IMR-90 (cell line): ENCODE data around the gene NRP1. TPM values are rescaled to one million over a fixed set of nuclear protein-coding genes. Genes with fewer than 3 reads are reported as not detected.

ENCODE experiments used
- ATAC-seq: fragments of 200-7000 bp; cut with Tn5 transposase; 2 replicates; pipeline ENCODE4 v1.9.1; 2020; ENCODE audit warnings: low read depth, mild to moderate bottlenecking, moderate library complexity
- BruUV-seq: library from RNA; stranded (reverse); fragments of 400-500 nt; replicated peaks from 2 replicates; lab custom pipeline; 2021; lab: Mats Ljungman, UMichigan
- CTCF ChIA-PET: fragments of 300-600 bp; formaldehyde crosslinking; extraction: SDS; loops from one replicate; lab custom pipeline; 2021; ENCODE audit warnings: antibody characterized with exemption; lab: Yijun Ruan, JAX
- POLR2A ChIA-PET: fragments of 300-600 bp; sonication (Branson Sonifier 250); formaldehyde crosslinking; loops from one replicate; lab custom pipeline; 2022; ENCODE audit warnings: antibody characterized with exemption; ENCODE audit not compliant: unreplicated experiment; lab: Charles Lee
- DNase-seq: peaks from one replicate; pipeline ENCODE4 v3.0.0; 2013
- H2AFZ ChIP-seq: replicated peaks from 2 replicates; pipeline ENCODE3; 2013; ENCODE audit warnings: low read length, mild to moderate bottlenecking; ENCODE audit not compliant: poor library complexity
- H2AK5ac ChIP-seq: 2 replicates; pipeline ENCODE4 v1.6.1; 2013; ENCODE audit warnings: low read depth, low read length, inconsistent platforms
- H2AK9ac ChIP-seq: replicated peaks from 2 replicates; pipeline ENCODE3; 2013; ENCODE audit warnings: mild to moderate bottlenecking, low read depth, low read length, moderate library complexity; ENCODE audit not compliant: poor library complexity
- H2BK120ac ChIP-seq: 2 replicates; pipeline ENCODE4 v1.6.1; 2013; ENCODE audit warnings: low read depth, low read length, inconsistent platforms
- H2BK15ac ChIP-seq: 3 replicates; pipeline ENCODE4 v1.6.1; 2013; ENCODE audit warnings: low read depth, low read length, inconsistent platforms
- H2BK20ac ChIP-seq: 2 replicates; pipeline ENCODE4 v1.6.1; 2013; ENCODE audit warnings: low read depth, mild to moderate bottlenecking, inconsistent platforms, low read length, moderate library complexity
- H2BK5ac ChIP-seq: 2 replicates; pipeline ENCODE4 v1.6.1; 2013; ENCODE audit warnings: mild to moderate bottlenecking, low read depth, low read length, inconsistent platforms; ENCODE audit not compliant: poor library complexity, severe bottlenecking
- H3K14ac ChIP-seq: replicated peaks from 2 replicates; pipeline ENCODE4 v1.6.1; 2013; ENCODE audit warnings: low read depth, low read length, inconsistent platforms
- H3K18ac ChIP-seq: 2 replicates; pipeline ENCODE4 v1.6.1; 2013; ENCODE audit warnings: low read depth, low read length, control low read depth
- H3K23ac ChIP-seq: 2 replicates; pipeline ENCODE4 v1.6.1; 2013; ENCODE audit warnings: low read depth, low read length, inconsistent platforms
- H3K27ac ChIP-seq: 2 replicates; pipeline ENCODE4 v1.5.1; 2013; ENCODE audit warnings: mild to moderate bottlenecking, control low read depth, low read length; ENCODE audit not compliant: insufficient read depth
- H3K27me3 ChIP-seq: 2 replicates; pipeline ENCODE4 v1.6.1; 2013; ENCODE audit warnings: low read length; ENCODE audit not compliant: control insufficient read depth, insufficient read depth
- H3K36me3 ChIP-seq: 2 replicates; pipeline ENCODE4 v1.6.1; 2013; ENCODE audit warnings: low read length, mixed read lengths; ENCODE audit not compliant: control insufficient read depth, insufficient read depth
- H3K4ac ChIP-seq: 2 replicates; pipeline ENCODE4 v1.6.1; 2013; ENCODE audit warnings: low read depth, low read length, inconsistent platforms
- H3K4me1 ChIP-seq: 2 replicates; pipeline ENCODE4 v1.6.1; 2013; ENCODE audit warnings: low read length, mixed read lengths; ENCODE audit not compliant: control insufficient read depth, insufficient read depth
- H3K4me2 ChIP-seq: 2 replicates; pipeline ENCODE4 v1.6.1; 2013; ENCODE audit warnings: low read depth, mild to moderate bottlenecking, control low read depth, low read length, moderate library complexity
- H3K4me3 ChIP-seq: 2 replicates; pipeline ENCODE4 v1.5.1; 2013; ENCODE audit warnings: low read depth, mild to moderate bottlenecking, control low read depth, low read length, moderate library complexity; ENCODE audit not compliant: insufficient read depth
- H3K56ac ChIP-seq: 2 replicates; pipeline ENCODE4 v1.6.1; 2013; ENCODE audit warnings: low read length, inconsistent platforms; ENCODE audit not compliant: insufficient read depth; ENCODE audit errors: extremely low read depth
- H3K79me1 ChIP-seq, 2 experiments: 2 replicates each; pipeline ENCODE4 v1.6.1; 2013; ENCODE audit warnings: low read length in 2 of 2, inconsistent platforms in 1 of 2, low read depth in 1 of 2
- H3K9ac ChIP-seq: 2 replicates; pipeline ENCODE4 v1.6.1; 2013; ENCODE audit warnings: low read depth, low read length, control low read depth
- H3K9me1 ChIP-seq: 2 replicates; pipeline ENCODE4 v1.6.1; 2013; ENCODE audit warnings: low read length, inconsistent platforms; ENCODE audit not compliant: insufficient read depth
- H3K9me3 ChIP-seq: 2 replicates; pipeline ENCODE4 v1.6.1; 2013; ENCODE audit warnings: low read length; ENCODE audit not compliant: control insufficient read depth, insufficient read depth
- H4K20me1 ChIP-seq: 2 replicates; pipeline ENCODE4 v1.6.1; 2013; ENCODE audit warnings: low read length, inconsistent platforms; ENCODE audit not compliant: insufficient read depth
- H4K5ac ChIP-seq: 2 replicates; pipeline ENCODE4 v1.6.1; 2013; ENCODE audit warnings: mild to moderate bottlenecking, low read depth, low read length, control low read depth
- H4K8ac ChIP-seq, 2 experiments: 2 replicates each; pipeline ENCODE4 v1.6.1; 2013; ENCODE audit warnings: low read depth in 2 of 2, low read length in 2 of 2, control low read depth in 1 of 2, inconsistent platforms in 1 of 2
- H4K91ac ChIP-seq: 2 replicates; pipeline ENCODE4 v1.6.1; 2013; ENCODE audit warnings: low read depth, low read length, inconsistent platforms; ENCODE audit not compliant: insufficient read depth
- BHLHE40 ChIP-seq: fragments of 150-350 bp; IDR thresholded peaks from 2 replicates; pipeline ENCODE4 v1.6.1; 2016; ENCODE audit warnings: mild to moderate bottlenecking, low read depth, low read length
- CEBPB ChIP-seq: IDR thresholded peaks from 2 replicates; pipeline ENCODE4 v1.6.1; 2012; ENCODE audit warnings: low read depth, low read length, improper control_type of control experiment
- CHD1 ChIP-seq: IDR thresholded peaks from 2 replicates; pipeline ENCODE4 v1.6.1; 2012; ENCODE audit warnings: low read depth, low read length, improper control_type of control experiment
- CTCF ChIP-seq: conservative IDR thresholded peaks from 2 replicates; pipeline ENCODE4 v1.5.1; 2012; ENCODE audit warnings: mild to moderate bottlenecking, low read depth, low read length, improper control_type of control experiment
- ELK1 ChIP-seq: fragments of 150-350 bp; IDR thresholded peaks from 2 replicates; pipeline ENCODE4 v1.6.1; 2016; ENCODE audit warnings: low read depth, mild to moderate bottlenecking, low read length, moderate library complexity, borderline replicate concordance
- FOS ChIP-seq: fragments of 150-350 bp; IDR thresholded peaks from 2 replicates; pipeline ENCODE4 v1.6.1; 2016; ENCODE audit warnings: low read depth, low read length
- MAFK ChIP-seq: IDR thresholded peaks from 2 replicates; pipeline ENCODE4 v1.6.1; 2012; ENCODE audit warnings: low read depth, low read length, improper control_type of control experiment
- MAZ ChIP-seq: IDR thresholded peaks from 2 replicates; pipeline ENCODE4 v1.6.1; 2012; ENCODE audit warnings: low read depth, mild to moderate bottlenecking, low read length, improper control_type of control experiment, moderate library complexity, borderline replicate concordance
- MXI1 ChIP-seq: IDR thresholded peaks from 2 replicates; pipeline ENCODE4 v1.6.1; 2012; ENCODE audit warnings: low read depth, mild to moderate bottlenecking, low read length, moderate library complexity, borderline replicate concordance
- NFE2L2 ChIP-seq: fragments of 150-350 bp; IDR thresholded peaks from 2 replicates; pipeline ENCODE4 v1.6.1; 2016; ENCODE audit warnings: low read depth, mild to moderate bottlenecking, low read length
- POLR2A ChIP-seq: IDR thresholded peaks from 2 replicates; pipeline ENCODE4 v1.6.1; 2012; ENCODE audit warnings: mild to moderate bottlenecking, low read depth, low read length
- RAD21 ChIP-seq: IDR thresholded peaks from 2 replicates; pipeline ENCODE4 v1.6.1; 2012; ENCODE audit warnings: low read length, improper control_type of control experiment
- RCOR1 ChIP-seq: IDR thresholded peaks from 2 replicates; pipeline ENCODE4 v1.6.1; 2012; ENCODE audit warnings: mild to moderate bottlenecking, low read length, improper control_type of control experiment; ENCODE audit not compliant: insufficient replicate concordance
- RFX5 ChIP-seq: IDR thresholded peaks from 2 replicates; pipeline ENCODE4 v1.8.0; 2012; ENCODE audit warnings: low read depth, mild to moderate bottlenecking, low read length, moderate library complexity
- SMC3 ChIP-seq: fragments of 150-350 bp; IDR thresholded peaks from 2 replicates; pipeline ENCODE4 v1.6.1; 2016; ENCODE audit warnings: low read depth, mild to moderate bottlenecking, antibody characterized with exemption, low read length, moderate library complexity
- USF2 ChIP-seq: fragments of 150-350 bp; IDR thresholded peaks from 2 replicates; pipeline ENCODE4 v1.6.1; 2017; ENCODE audit warnings: mild to moderate bottlenecking, antibody characterized with exemption, low read length, low read depth
- WGBS, 2 experiments: methylation state at CpG; one replicate each; pipeline versions ENCODE4 v1.1.5 to v1.1.7; 2013; ENCODE audit warnings: missing lambda C conversion rate in 2 of 2; ENCODE audit not compliant: insufficient read length in 1 of 2; ENCODE audit errors: extremely low coverage in 2 of 2; 5-methylcytosine and 5-hydroxymethylcytosine counted together
- dilution Hi-C: fragments of 300-500 bp; cut with HindIII; formaldehyde crosslinking; loops from one replicate; pipeline ENCODE4 v1.14.3; 2018; ENCODE audit warnings: low sequenced_read_pairs; ENCODE audit not compliant: unreplicated experiment
- in situ Hi-C: fragments of 300-500 bp; cut with MboI; formaldehyde crosslinking; loops from 3 replicates; pipeline ENCODE4 v1.14.3; 2019; ENCODE audit warnings: low sequenced_read_pairs, inconsistent platforms, mixed read lengths
- intact Hi-C: fragments of 100-400 bp; cut with micrococcal nuclease; formaldehyde crosslinking; loops from 2 replicates; pipeline ENCODE4 v1.10.0; 2022
- polyA plus RNA-seq, 3 experiments: library from polyadenylated mRNA; depleted of rRNA; stranded (reverse); fragments of >200 nt; gene quantifications; 2 replicates each; pipeline ENCODE4 v1.2.3, GENCODE V29; 2012; ENCODE audit warnings: low replicate concordance in 1 of 3
- total RNA-seq: library from RNA; depleted of rRNA; stranded (reverse); fragments of >200 nt; gene quantifications from 2 replicates; pipeline ENCODE4 v1.2.3, GENCODE V29; 2012

Gene NRP1
- total and polyA plus RNA-seq, 2 of the 4 experiments (the other 2 are of a cell fraction) = 108 to 227 TPM

- Histone ChIP-seq H3K9me1 (peaks cover 9% of the 10 kb centered on the region), H3K79me1 (peaks cover 54 to 74% of the 10 kb centered on the region in 2 experiments), H2BK5ac (no peak overlapping the region), H3K56ac (no peak overlapping the region), H3K4me1 (peaks cover 18% of the 10 kb centered on the region), H2BK20ac (no peak overlapping the region), H4K5ac (no peak overlapping the region), H2BK15ac (no peak overlapping the region), H3K14ac (peak overlapping the region; percentile 59), H2AK5ac (0 out of 2 replicates have a peak overlapping the region, but pooled peaks have one; percentile 12), H3K9me3 (no peaks in the 10 kb centered on the region), H3K4me3 (no peak overlapping the region), H3K9ac (no peak overlapping the region), H3K27me3 (no peaks in the 10 kb centered on the region), H3K36me3 (peaks cover 2% of the 10 kb centered on the region), H3K4ac (no peak overlapping the region), H2AK9ac (peak overlapping the region; percentile 5), H3K4me2 (no peak overlapping the region; the same call in 1 of the 2 replicates), H4K91ac (no peak overlapping the region), H2BK120ac (no peak overlapping the region), H4K20me1 (peaks cover 7% of the 10 kb centered on the region; the same call in 1 of the 2 replicates), H2AFZ (no peak overlapping the region), H3K23ac (no peak overlapping the region), H3K27ac (no peak overlapping the region), H4K8ac (no peak overlapping the region), H3K18ac (0 out of 2 replicates have a peak overlapping the region, but pooled peaks have one; percentile 45)
- dilution Hi-C loops (no loop called here), intact Hi-C loops (loop anchor here (10.0 kb wide), 1 partner anchor 288 kb away; no protein-coding TSS in a partner anchor), in situ Hi-C loops (no loop called here)
- ChIA-PET CTCF (no interaction called here), POLR2A (no interaction called here)
- DNase-seq = no peak
- no peak for ATAC-seq
- TF ChIP-seq CHD1 = no peak
- TF ChIP-seq POLR2A = no peak
- TF ChIP-seq RCOR1 = no peak
- TF ChIP-seq NFE2L2 = no peak
- no peak for TF ChIP-seq CTCF
- no peak for TF ChIP-seq SMC3
- no peak for TF ChIP-seq BHLHE40
- no peak for TF ChIP-seq RFX5
- TF ChIP-seq MXI1 = no peak
- TF ChIP-seq ELK1 = no peak
- no peak for TF ChIP-seq RAD21
- TF ChIP-seq MAFK = no peak
- no peak for TF ChIP-seq MAZ
- no peak for TF ChIP-seq CEBPB
- TF ChIP-seq FOS = no peak
- no peak for TF ChIP-seq USF2
- WGBS, 2 experiments = 86% methylated on average over 1 of the region's 2 CpGs; no CpG with 5 or more reads in 1 of the 2 experiments
- no TSS peak for BruUV-seq
Observed at GRCh38 chr10:33302208-33302829, 32.1 kb downstream of the NRP1 start.
